GM19238 (cell line): Measurements from ENCODE around the gene PIP5K1C.
"Not testable (repeated sequence)": the region's sequence is repeated elsewhere in the genome, so short reads cannot be mapped to it uniquely, and the experiment has no call there.

Source experiments
- DNase-seq: peaks from one replicate; pipeline ENCODE4 v3.0.0; 2011; ENCODE audit warnings: low spot score; ENCODE audit not compliant: insufficient read length

Gene PIP5K1C

DNA sequence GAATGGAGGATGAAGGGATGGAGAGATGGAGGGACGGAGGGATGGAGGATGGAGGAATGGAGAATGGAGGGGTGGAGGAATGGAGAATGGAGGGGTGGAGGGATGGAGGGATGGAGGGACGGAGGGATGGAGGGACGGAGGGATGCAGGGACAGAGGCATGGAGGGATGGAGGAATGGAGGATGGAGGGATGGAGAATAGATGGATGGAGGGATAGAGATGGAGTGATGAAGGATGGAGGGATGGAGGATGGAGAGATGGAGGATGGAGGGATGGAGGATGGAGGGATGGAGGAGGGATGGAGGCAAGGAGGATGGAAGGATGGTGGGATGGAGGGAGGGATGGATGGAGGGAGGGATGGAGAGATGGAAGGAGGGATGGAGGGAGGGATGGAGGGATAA, 22.1 kb downstream of the PIP5K1C start:
- DNase-seq, result no peak

DNA sequence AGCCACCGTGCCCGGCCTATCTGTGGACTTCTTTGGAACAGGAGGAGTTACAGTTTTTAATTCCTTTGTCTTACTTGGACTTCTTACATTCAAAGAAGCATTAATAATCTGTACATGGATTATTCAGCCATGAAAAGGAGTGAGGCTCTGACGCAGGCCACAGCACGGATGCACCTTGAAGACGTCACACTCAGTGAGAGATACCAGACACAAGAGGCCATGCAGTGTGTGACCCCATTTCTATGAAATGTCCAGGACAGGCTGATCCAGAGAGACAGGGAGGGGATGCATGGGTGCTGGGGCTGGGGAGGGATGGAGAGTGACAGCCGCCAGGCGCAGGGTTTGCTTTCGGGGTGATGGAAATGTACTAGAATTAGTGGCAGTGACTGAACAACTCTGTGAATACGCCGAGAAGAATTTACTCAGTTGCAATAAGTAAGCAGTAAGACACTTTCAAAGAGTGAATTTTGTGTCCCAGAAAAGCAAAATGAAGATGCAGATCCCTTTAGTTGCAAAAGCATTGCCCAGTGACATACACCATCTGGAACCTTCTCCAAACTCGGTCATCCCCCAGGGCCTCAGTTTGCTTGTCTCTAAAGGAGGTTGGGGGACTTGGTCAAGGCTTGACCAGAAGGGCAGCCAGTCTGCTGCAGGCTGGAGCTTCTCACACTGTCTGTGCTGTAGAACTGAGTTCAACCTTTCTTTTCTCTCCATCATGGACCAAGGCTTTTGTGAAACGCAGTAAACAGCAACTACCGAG, 25.3 kb downstream of the PIP5K1C start:
- no peak for DNase-seq

DNA sequence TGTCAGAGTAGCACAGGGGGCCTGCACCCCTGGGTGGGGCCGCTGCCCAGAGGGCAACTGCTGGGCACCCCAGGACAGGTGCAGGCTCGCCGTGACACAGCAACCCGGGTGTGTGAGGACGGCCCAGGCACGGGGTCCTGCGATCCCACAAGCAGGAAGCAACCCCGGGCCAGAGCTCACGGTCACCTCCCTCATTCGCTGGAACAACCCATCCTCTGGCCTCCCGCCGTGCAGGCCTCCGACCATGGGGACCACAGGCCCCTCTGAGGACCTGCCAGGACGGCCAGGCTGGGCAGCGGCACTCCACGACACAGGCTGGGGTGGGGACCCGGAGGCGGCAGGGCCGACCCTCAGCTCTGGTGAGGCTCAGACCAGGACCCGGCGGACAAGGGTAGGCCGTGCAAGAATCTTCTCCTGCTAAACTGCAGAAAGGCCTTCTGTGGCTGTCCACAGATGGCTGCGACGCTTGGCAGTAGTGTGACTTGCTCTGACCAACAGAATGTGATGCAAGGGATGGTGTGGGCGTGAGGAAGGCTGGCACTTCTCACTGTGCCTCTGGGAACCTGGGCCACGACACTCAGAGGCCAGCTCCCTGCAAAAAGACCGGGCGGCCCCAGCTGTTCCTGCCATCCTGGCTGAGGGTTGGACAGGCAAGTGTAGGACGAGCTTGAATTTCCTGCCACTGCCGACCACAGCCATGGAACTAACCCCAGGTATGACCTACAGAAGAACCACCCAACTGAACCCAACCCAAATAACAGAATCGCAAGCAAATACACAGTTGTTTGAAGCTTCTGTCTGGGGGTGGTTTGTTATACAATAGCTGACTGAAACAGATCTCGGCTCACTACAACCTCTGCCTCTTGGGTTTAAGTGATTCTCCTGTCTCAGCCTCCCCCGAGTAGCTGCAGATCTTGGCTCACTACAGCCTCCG, 26.5 kb downstream of the PIP5K1C start:
- DNase-seq, result no peak

- no peak for DNase-seq
These were observed 27.3 kb downstream of the PIP5K1C start for GRCh38 chr19:3672993-3673392.

- no peak for DNase-seq
These were observed 27.7 kb downstream of the PIP5K1C start for GRCh38 chr19:3672575-3672948.

DNA sequence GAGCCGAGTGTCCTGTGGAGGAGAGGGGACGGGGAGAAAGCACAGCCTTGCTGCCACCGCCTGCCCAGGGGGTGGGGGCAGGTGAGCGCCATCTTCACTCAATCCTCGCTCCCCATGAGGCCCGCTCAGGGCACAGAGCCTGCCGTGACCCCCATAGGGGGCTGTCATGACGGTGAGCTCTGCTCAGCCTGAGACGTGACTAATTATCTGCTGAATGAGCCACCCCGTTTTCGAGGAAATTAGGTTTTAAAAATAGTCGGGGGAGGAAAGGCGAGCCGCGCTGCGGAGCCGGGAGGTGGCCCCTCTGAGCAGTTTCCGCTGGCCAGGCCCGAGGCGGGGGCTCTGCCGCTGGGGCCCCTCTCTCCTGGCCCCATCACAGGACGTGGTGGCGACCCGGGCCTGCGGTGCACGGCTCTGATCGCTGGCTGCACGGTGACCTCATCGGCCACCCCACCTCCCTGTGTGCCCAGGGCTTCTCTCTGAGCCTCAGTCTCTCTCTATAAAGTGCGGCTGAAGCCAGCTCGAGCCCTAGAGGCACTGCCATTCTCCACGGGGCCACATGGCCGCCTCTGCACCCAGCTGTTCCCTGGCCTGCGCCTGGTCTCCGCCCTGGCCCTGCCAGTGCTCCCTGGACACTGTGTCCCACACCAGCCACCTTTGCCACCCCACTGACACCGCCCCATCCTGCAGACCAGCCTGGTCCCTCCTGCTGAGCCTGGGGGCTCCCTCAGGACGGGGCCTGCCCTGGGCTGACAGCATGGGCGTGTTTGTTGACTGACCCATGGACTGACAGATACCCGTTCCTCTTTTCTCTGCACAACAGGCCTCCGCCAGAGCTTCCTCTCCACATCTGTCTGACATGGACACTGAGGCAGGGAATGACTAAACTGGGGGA, 28.3 kb downstream of the PIP5K1C start:
- DNase-seq, result no peak

DNA sequence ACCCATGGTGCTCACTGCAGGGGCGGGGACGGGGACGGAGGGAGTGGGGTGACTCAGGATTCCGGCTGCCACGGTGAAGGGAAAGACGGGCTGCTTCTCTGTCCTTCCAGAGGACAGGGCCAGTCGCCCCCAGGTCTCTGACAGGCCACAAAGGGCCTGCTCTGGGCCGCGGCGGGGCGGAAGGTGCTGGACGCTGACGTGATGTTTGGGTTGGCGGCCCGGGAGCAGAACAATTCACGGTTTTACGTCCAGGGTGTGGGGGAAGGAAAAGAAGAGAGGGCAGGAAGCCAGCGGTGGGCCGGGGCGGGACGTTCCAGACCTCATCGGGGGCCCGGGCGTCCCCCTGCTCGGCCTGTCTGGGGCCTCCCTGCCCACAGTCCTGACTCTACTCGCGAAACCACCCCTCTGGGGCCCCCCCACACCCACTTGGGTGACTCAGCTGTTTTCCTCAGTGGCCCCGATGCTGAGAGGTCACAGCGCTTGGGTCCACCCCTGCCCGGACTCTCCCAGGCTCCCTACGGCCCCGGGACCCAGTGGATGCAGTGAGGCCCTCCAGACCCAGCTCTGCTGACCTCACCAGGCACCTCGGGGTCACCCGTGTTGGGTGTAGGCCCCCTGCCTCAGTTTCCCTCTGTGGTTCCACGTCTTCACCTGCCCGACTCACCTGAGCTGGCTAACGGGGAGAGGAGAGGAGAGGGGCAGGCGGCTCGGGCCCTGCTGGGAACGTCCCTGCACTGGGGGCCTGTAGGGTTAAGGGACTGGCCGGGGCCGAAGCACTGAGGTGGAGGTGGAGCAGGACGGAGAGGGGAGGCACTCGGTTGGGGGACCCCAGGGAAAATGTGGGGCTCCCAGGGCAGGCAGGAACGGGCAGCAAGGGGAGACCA, 29.2 kb downstream of the PIP5K1C start:
- DNase-seq, result peak; percentile 51

DNA sequence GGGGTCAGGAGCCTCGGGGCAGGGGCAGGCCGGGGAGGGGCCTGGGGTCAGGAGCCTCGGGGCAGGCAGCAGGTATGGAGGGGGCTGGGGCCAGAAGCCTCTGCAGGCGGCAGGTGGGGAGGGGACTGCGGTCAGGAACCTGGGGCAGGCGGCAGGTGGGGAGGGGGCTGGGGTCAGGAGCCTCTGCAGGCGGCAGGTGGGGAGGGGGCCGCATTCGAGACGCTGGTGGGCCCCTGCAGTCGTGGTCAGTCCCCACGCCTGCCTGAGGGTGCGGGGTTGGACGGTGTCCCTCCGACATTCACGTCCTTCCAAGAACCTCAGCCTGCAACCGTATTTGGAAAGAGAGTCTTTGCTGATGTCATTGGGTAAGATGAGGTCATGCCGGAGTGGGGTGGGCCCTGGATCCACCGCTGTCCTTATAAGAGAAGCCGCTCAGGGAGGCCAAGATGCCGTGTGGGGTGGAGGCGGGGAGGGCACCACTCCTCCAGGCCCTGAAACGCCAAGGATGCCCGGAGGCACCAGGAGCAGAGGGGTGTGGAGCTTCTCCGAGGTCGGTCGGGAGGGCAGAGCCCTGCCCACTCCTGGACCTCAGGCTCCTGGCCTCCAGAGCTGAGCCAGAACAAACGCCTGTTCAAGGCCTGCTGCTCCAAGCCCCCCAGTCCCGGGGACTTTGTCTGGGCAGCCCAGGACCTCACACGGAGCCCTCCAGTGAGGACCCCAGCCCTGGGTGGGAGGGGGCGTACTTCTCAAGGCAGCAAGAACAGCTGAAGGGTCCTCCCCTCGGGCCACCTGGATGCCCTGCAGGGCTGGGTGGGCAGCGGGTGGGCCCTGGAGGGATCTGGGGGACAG, 30.1 kb downstream of the PIP5K1C start:
- no peak for DNase-seq

GRCh38 chr19:3669082-3669946, 31.0 kb downstream of the PIP5K1C start:
- DNase-seq, result no peak

- DNase-seq, result no peak
These were observed 31.8 kb downstream of the PIP5K1C start for GRCh38 chr19:3668331-3669081.

- no peak for DNase-seq
These were observed 32.5 kb downstream of the PIP5K1C start for GRCh38 chr19:3667766-3668165.

DNA sequence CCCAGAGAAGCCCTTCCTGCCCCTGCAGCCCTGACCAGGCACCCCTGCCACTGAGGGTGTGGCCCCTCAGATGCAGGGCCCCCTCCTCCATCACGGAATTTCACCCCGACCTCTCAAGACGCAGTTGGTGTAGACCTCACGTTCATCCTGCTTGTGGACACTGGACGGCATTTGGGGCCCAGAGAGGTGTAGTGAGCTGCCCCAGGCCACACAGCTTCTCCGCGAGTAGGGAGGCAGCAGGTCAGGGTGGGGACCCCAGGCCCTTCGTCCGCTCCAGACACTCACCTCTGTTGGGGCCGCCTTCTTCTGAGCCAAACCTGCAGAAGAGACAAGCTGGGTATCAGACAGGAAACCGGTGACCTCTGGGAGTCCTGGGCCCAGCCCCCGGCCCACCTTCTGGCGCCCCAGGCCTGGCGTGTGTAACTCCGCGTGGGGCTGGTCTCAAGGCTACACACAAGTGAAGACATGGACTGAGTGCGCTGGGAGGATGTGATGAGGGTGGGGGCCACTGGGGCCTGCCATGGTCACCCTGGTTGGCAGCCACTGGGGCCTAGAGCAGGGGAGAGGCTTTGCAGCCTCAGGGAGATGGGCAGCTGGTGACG, 33.1 kb downstream of the PIP5K1C start:
- no peak for DNase-seq

- DNase-seq, result not testable (repeated sequence)
These were observed 33.8 kb downstream of the PIP5K1C start for GRCh38 chr19:3666545-3666856.

DNA sequence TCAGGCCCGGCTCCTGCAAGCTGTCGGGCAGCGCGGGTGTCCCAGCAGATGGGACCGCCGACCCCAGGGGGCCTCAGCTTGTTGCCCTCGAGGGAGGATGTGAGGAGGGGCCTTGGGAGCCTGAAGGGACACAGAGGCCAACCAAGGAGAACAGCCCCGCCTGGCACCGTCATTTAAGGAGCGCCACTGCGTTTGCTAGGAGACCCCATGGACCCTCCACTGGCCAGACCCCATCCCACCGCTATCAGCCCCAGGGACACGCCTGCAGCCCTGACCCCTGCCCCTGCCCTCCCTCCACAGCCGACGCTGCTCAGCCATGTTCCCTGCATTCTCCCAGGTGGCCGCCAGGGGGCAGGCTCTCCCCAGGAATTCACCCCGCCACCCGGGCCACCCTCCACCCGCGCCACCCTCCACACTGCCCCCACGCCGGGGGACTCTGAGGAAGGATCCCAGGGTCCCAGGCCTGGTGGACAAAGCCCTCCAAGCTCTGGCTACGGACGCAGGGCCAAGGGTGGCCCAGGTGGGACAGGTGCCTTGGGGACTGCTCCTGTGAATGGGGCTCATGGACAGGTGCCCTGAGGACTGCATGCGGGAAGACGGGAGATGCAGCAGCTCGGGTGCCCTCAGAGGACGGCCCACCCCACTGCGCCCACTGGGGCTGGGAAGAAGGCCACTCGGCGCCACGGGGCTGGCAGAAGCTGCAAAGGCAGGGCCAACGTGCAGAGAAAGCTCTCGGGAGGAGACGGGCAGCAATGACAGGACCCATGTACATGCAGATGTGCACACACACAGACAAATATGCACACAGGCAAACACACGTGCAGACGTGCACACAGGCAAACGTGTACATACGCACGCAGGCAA, 34.4 kb downstream of the PIP5K1C start:
- DNase-seq, result peak; percentile 87

GRCh38 chr19:3664879-3665642, 35.2 kb downstream of the PIP5K1C start:
- no peak for DNase-seq

- no peak for DNase-seq
These were observed 36.4 kb downstream of the PIP5K1C start for GRCh38 chr19:3663838-3664237.
